Muscle layer of colon (tissue), 2 donors: Measurements from ENCODE around the gene F10.

Source experiments
- H3K27ac ChIP-seq: one replicate; pipeline ENCODE4 v1.7.0; 2013; ENCODE audit warnings: low read depth, mild to moderate bottlenecking, low read length, moderate library complexity
- H3K27me3 ChIP-seq, 2 donors: one replicate each; pipeline ENCODE4 v1.7.0; 2013; ENCODE audit warnings: low read length in 2 of 2, mild to moderate bottlenecking in 2 of 2; ENCODE audit not compliant: insufficient read depth in 2 of 2, control insufficient read depth in 1 of 2
- H3K36me3 ChIP-seq: one replicate; pipeline ENCODE4 v1.7.0; 2013; ENCODE audit warnings: mild to moderate bottlenecking, low read length; ENCODE audit not compliant: insufficient read depth
- H3K4me1 ChIP-seq: one replicate; pipeline ENCODE4 v1.7.0; 2013; ENCODE audit warnings: mild to moderate bottlenecking, low read length; ENCODE audit not compliant: insufficient read depth
- H3K4me3 ChIP-seq, 2 donors: one replicate each; pipeline ENCODE4 v1.7.0; 2013; ENCODE audit warnings: low read length in 2 of 2, low read depth in 1 of 2, mild to moderate bottlenecking in 1 of 2, moderate library complexity in 1 of 2
- H3K9ac ChIP-seq: one replicate; pipeline ENCODE4 v1.7.0; 2013; ENCODE audit warnings: low read length
- H3K9me3 ChIP-seq: one replicate; pipeline ENCODE4 v1.7.0; 2013; ENCODE audit warnings: mild to moderate bottlenecking, low read length
- donor health status: abdominal sarcoma.
- donor health status: Adenocarcinoma of cecum.

Gene F10

GRCh38 chr13:113087923-113088690 lies 34.5 kb upstream of the F10 start:
- Histone ChIP-seq H3K27me3 (no peaks in the 10 kb centered on the region), H3K9ac (no peak overlapping the region), H3K36me3 (no peaks in the 10 kb centered on the region), H3K9me3 (no peaks in the 10 kb centered on the region), H3K4me1 (no peaks in the 10 kb centered on the region), H3K4me3 (no peak overlapping the region), H3K27ac (no peak overlapping the region)

- no peak overlapping the region for H3K9ac ChIP-seq
- no peak overlapping the region for H3K4me3 ChIP-seq
- H3K4me1 ChIP-seq, result no peaks in the 10 kb centered on the region
- H3K27me3 ChIP-seq, result no peaks in the 10 kb centered on the region
- no peak overlapping the region for H3K27ac ChIP-seq
- no peaks in the 10 kb centered on the region for H3K9me3 ChIP-seq
- H3K36me3 ChIP-seq, result no peaks in the 10 kb centered on the region
These were observed 33.9 kb upstream of the F10 start for GRCh38 chr13:113088691-113089020.

DNA sequence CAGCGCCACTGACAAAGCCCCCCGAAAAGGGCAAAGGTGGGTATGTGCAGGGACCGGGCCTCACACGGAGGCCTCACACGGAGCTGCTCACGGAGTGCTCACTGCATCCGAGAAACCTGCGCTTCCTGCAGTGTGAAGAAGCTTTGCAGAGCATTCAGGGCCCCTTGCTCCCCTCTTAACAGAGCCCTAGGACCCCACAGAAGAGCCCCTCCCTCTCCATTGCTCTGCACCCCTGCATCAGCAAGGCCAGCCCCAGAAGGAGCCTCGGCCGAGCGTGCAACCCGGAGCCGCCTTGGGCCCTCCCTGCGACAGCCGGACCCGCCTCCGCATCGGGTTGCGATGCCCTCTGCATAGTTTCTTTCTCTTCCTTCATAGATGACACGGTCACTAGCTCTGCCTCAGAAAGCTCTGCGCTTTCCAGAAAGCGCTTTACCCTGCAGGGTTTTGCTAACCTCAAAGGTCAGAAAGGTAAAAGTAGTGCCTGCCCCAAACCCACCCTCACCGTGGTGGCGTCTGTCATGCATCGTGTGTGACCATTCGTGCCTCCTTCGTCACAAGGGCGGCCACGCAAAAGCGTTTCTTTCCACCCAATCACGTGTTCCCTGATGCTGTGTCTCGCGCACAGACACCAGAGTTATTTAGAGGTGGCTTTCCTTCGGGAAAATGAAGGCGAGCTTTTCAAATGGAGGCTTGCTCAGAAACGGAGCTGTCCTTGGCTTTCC lies 32.7 kb upstream of the F10 start:
- Histone ChIP-seq H3K36me3 (no peaks in the 10 kb centered on the region), H3K27ac (no peak overlapping the region)

GRCh38 chr13:113090415-113090770 lies 32.2 kb upstream of the F10 start:
- Histone ChIP-seq H3K4me3 (no peak overlapping the region), H3K27ac (no peak overlapping the region), H3K36me3 (no peaks in the 10 kb centered on the region), H3K4me1 (no peaks in the 10 kb centered on the region), H3K9ac (no peak overlapping the region), H3K27me3 (no peaks in the 10 kb centered on the region), H3K9me3 (no peaks in the 10 kb centered on the region)

More for the DNA sequence above, 32.7 kb upstream of the F10 start:
- H3K9me3 ChIP-seq, result no peaks in the 10 kb centered on the region
- H3K4me1 ChIP-seq, result no peaks in the 10 kb centered on the region
- no peak overlapping the region for H3K9ac ChIP-seq
- H3K4me3 ChIP-seq, result no peak overlapping the region
- H3K27me3 ChIP-seq, result no peaks in the 10 kb centered on the region

- H3K9me3 ChIP-seq, result no peaks in the 10 kb centered on the region
- H3K4me3 ChIP-seq, result no peak overlapping the region
- no peak overlapping the region for H3K27ac ChIP-seq
- no peaks in the 10 kb centered on the region for H3K36me3 ChIP-seq
- no peak overlapping the region for H3K9ac ChIP-seq
- no peaks in the 10 kb centered on the region for H3K4me1 ChIP-seq
- H3K27me3 ChIP-seq, result no peaks in the 10 kb centered on the region
These were observed 31.8 kb upstream of the F10 start for GRCh38 chr13:113090806-113091205.

GRCh38 chr13:113091211-113091771 lies 31.3 kb upstream of the F10 start:
- no peaks in the 10 kb centered on the region for H3K36me3 ChIP-seq
- H3K9ac ChIP-seq, result no peak overlapping the region
- no peak overlapping the region for H3K27ac ChIP-seq
- no peaks in the 10 kb centered on the region for H3K9me3 ChIP-seq
- no peaks in the 10 kb centered on the region for H3K27me3 ChIP-seq
- no peak overlapping the region for H3K4me3 ChIP-seq
- H3K4me1 ChIP-seq, result no peaks in the 10 kb centered on the region

DNA sequence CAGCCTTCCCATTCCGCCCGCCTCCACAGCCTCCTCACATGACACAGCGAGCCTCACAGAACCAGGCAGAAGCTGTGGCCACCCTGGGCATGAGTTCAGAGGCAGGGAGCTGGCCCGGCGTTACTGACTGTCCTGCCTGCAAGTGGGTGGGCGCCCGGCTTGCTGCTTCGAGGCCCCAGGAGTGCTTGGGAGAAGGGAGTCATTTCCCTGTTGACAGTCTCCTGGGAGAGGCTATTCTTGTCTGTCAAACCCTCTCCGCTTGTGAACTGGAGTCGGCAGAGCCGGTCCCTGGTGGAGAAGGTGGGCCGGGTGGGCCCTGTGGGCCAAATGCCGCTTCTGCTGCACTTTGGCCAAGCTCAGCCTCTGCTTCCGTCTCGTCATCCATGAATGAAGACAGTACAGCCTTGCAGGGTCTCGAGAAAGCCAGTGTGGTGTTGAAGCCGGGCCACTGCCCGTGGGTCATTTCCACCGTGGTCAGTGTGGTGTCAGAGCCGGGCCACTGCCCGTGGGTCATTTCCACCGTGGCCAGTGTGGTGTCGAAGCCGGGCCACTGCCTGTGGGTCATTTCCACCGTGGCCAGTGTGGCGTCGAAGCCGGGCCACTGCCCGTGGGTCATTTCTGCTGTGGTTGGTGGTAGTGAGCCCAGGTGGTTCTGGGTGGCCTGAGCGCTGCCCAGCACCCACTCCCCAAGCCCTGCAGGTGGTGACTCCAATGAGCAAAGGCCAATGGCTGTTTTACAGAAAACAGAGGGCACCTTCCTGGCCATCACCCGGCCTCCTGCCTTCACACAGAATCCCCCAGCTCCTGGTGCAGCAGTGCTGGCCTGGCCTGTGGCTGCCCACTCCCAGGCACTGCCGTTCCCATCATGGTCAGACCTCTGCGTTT lies 30.5 kb upstream of the F10 start:
- no peaks in the 10 kb centered on the region for H3K9me3 ChIP-seq

DNA sequence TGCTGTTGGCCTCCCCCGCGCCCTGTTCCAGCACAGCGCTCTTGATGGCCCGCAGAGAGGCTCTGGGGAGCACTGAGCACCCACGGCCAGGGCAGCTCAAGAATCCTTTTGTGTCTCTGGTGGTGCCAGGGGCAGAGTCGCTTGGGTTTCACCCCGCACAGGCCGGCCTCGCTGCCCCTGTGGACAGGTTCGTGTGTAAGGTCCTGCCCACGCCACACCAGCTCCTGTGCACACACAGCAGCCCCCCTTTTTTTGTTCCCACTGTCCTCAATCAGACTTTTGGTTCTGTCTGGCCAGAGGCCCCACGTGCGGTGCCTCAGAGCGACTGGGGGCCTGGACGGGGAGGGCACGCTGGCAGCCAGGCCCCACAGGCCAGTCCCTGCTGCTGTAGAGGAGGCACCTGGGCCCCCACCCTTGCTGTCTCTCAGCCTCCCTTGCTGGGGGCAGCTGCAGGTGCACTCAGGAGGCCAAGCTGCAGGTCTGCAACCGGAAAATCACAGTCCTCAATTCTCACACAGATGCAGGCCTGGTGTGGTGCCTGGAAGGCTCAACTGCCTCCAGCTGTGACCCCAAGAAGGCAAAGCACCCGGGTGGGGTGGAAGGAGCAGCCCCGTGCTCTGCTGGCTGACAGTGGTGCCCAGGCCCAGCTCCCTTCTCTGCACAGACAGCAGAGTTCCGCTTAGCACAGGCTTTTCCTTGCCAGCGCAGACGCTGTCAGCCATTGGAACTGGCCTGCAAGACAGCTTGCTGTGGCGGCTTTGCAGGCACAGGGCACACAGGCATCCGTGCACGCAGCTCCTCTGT lies 29.6 kb upstream of the F10 start:
- Histone ChIP-seq H3K36me3 (no peaks in the 10 kb centered on the region), H3K9me3 (no peaks in the 10 kb centered on the region), H3K27me3 (peaks cover 0 to 6% of the 10 kb centered on the region in 2 donors), H3K4me3 (no peak overlapping the region), H3K9ac (no peak overlapping the region), H3K4me1 (no peaks in the 10 kb centered on the region), H3K27ac (no peak overlapping the region)

More for the DNA sequence above, 30.5 kb upstream of the F10 start:
- Histone ChIP-seq H3K27me3 (peaks cover 0 to 6% of the 10 kb centered on the region in 2 donors), H3K36me3 (no peaks in the 10 kb centered on the region), H3K9ac (no peak overlapping the region), H3K4me1 (no peaks in the 10 kb centered on the region), H3K4me3 (no peak overlapping the region), H3K27ac (no peak overlapping the region)

GRCh38 chr13:113093580-113094409 lies 28.8 kb upstream of the F10 start:
- Histone ChIP-seq H3K9ac (no peak overlapping the region), H3K4me1 (no peaks in the 10 kb centered on the region), H3K9me3 (no peaks in the 10 kb centered on the region), H3K36me3 (no peaks in the 10 kb centered on the region), H3K27ac (no peak overlapping the region), H3K4me3 (no peak overlapping the region), H3K27me3 (peaks cover 1 to 11% of the 10 kb centered on the region in 2 donors)

GRCh38 chr13:113094410-113094800 lies 28.2 kb upstream of the F10 start:
- H3K36me3 ChIP-seq, result no peaks in the 10 kb centered on the region
- no peaks in the 10 kb centered on the region for H3K9me3 ChIP-seq
- H3K9ac ChIP-seq, result no peak overlapping the region
- no peaks in the 10 kb centered on the region for H3K4me1 ChIP-seq
- no peak overlapping the region for H3K4me3 ChIP-seq
- no peak overlapping the region for H3K27ac ChIP-seq
- peaks cover 7 to 11% of the 10 kb centered on the region in 2 donors for H3K27me3 ChIP-seq
